Measurements from ENCODE around the gene FBXW10. TPM values are rescaled to one million over a fixed set of nuclear protein-coding genes. Genes with fewer than 3 reads are reported as not detected.
"Not testable (repeated sequence)": the region's sequence is repeated elsewhere in the genome, so short reads cannot be mapped to it uniquely, and the experiment has no call there.

The FBXW10 gene
- total RNA-seq, 1 experiment from 2014 or later, result not detected

DNA sequence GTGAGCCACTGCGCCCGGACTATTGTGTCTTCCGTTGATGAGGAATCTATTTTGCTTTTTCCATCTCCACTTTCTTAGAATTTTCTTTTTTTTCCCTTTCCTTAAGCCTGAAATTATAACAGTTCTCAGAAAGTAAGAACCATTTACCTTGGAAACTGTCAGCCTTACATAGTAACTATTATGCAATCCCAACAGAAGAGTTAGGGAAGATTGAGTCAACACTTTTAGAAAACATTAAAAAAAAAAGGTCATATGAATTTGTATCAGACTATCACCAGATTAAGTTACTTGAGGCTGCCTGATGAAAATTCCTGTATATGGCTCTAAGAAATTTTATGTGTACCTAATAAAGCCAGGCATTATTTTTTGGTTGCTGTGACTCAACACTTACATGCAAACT lies 35.6 kb upstream of the FBXW10 start:
- not testable (repeated sequence) for H3K23ac ChIP-seq (ENCODE audit: insufficient read length, low read depth, low read length); H4K5ac ChIP-seq (ENCODE audit: insufficient read length, low read depth, low read length); H2AFZ ChIP-seq (ENCODE audit: low read length); H3K4me3 Mint-ChIP-seq; H2BK120ac ChIP-seq (ENCODE audit: low read depth, low read length, poor library complexity, severe bottlenecking); H2BK15ac ChIP-seq (ENCODE audit: low read depth, low read length); H3K27me3 ChIP-seq (ENCODE audit: insufficient read depth, low read length); H3K4me1 Mint-ChIP-seq; H3K9ac ChIP-seq (ENCODE audit: extremely low read depth, insufficient read length, low read length); H3K4me2 ChIP-seq (ENCODE audit: insufficient read depth, insufficient read length, low read length); H2BK20ac ChIP-seq (ENCODE audit: low read depth, low read length, poor library complexity, severe bottlenecking); H3K9me3 ChIP-seq (ENCODE audit: control insufficient read depth, low read depth, low read length); DNase-seq; H3K56ac ChIP-seq (ENCODE audit: insufficient read length, low read depth, low read length); H3K4me1 ChIP-seq (ENCODE audit: insufficient read depth, low read length); H3K79me1 ChIP-seq (ENCODE audit: insufficient read depth, low read depth, low read length, poor library complexity, severe bottlenecking); H3K27me3 Mint-ChIP-seq (ENCODE audit: low read depth); H3K27ac ChIP-seq (ENCODE audit: insufficient read length, low read depth, low read length); H3K23me2 ChIP-seq (ENCODE audit: insufficient read length, low read depth, low read length, poor library complexity, severe bottlenecking); H4K91ac ChIP-seq (ENCODE audit: insufficient read length, low read depth, low read length); H3K4ac ChIP-seq (ENCODE audit: low read depth, low read length); H2BK12ac ChIP-seq (ENCODE audit: insufficient read length, low read depth, low read length); H3K36me3 Mint-ChIP-seq (ENCODE audit: insufficient read depth in 1 of 3, low read depth in 3 of 3); H2BK5ac ChIP-seq (ENCODE audit: insufficient read length, low read length); H3K18ac ChIP-seq (ENCODE audit: insufficient read length, low read depth, low read length); H3K9me3 Mint-ChIP-seq; H3K14ac ChIP-seq (ENCODE audit: insufficient read depth, low read length); H4K20me1 ChIP-seq (ENCODE audit: control insufficient read depth, insufficient read depth, insufficient read length); H3K27ac Mint-ChIP-seq; H4K8ac ChIP-seq (replicated peaks; ENCODE audit: insufficient read length, low read depth, low read length); H3T11ph ChIP-seq (ENCODE audit: low read length); H3K79me2 ChIP-seq (ENCODE audit: insufficient read depth, low read length); H2AK5ac ChIP-seq (ENCODE audit: insufficient read length, low read length)
- no CpG with 5 or more reads among the region's 3 CpGs for WGBS (ENCODE audit: extremely low coverage, insufficient read length, low lambda C conversion rate)
